GM10248 (cell line): ENCODE measurements around the gene CD163L1.

Experiments
- CTCF ChIA-PET: fragments of 300-600 bp; sonication (Branson Sonifier 250); formaldehyde crosslinking; extraction: SDS; loops from one replicate; lab custom pipeline; 2021; ENCODE audit warnings: antibody characterized with exemption; lab: Yijun Ruan, JAX
- POLR2A ChIA-PET: fragments of 350-650 bp; sonication (Branson Sonifier 250); formaldehyde crosslinking; extraction: SDS; loops from one replicate; lab custom pipeline; 2020; ENCODE audit warnings: antibody characterized with exemption; lab: Yijun Ruan, JAX
- DNase-seq: peaks from one replicate; pipeline ENCODE4 v3.0.0; 2012; ENCODE audit errors: extremely low spot score
- CTCF ChIP-seq: IDR thresholded peaks from 2 replicates; pipeline ENCODE4 v1.5.1; 2012; ENCODE audit warnings: mild to moderate bottlenecking, low read depth; ENCODE audit errors: extremely low read depth, missing control alignments, control extremely low read depth

Gene CD163L1

GRCh38 chr12:7383157-7383556, 60.8 kb downstream of the CD163L1 start:
- ChIA-PET POLR2A (no interaction called here), CTCF (no interaction called here)
- TF ChIP-seq CTCF: no peak
- no peak for DNase-seq

- POLR2A ChIA-PET: no interaction called here
These were observed 67.8 kb downstream of the CD163L1 start for GRCh38 chr12:7376196-7376595.

GRCh38 chr12:7375145-7375543, 68.8 kb downstream of the CD163L1 start:
- CTCF ChIA-PET: no interaction called here
- POLR2A ChIA-PET: no interaction called here
- no peak for TF ChIP-seq CTCF
- DNase-seq: no peak

More at GRCh38 chr12:7376196-7376595, 67.8 kb downstream of the CD163L1 start:
- no peak for DNase-seq
- TF ChIP-seq CTCF: no peak
- CTCF ChIA-PET: no interaction called here

- ChIA-PET CTCF (no interaction called here), POLR2A (no interaction called here)
- peak; percentile 51 for TF ChIP-seq CTCF
- peak; percentile 40 for DNase-seq
These were observed 69.4 kb downstream of the CD163L1 start for GRCh38 chr12:7374423-7375144.

- DNase-seq: no peak
- ChIA-PET CTCF (interaction anchor here (1.3 kb wide), 1 partner anchor 17 kb away, joined by 3 read pairs; no protein-coding TSS in a partner anchor), POLR2A (no interaction called here)
These were observed 70.7 kb downstream of the CD163L1 start for GRCh38 chr12:7373226-7373625.

GRCh38 chr12:7369274-7369729, 74.7 kb downstream of the CD163L1 start:
- CTCF ChIA-PET: no interaction called here
- DNase-seq: no peak
- POLR2A ChIA-PET: no interaction called here
- no peak for TF ChIP-seq CTCF

More at GRCh38 chr12:7373226-7373625, 70.7 kb downstream of the CD163L1 start:
- TF ChIP-seq CTCF: no peak
